Panc1 (cell line): ENCODE data around the gene SNX24. TPM values are rescaled to one million over a fixed set of nuclear protein-coding genes. Genes with fewer than 3 reads are reported as not detected.
A peak's percentile ranks its signal among the peaks of the same experiment; 100 is the strongest.

ENCODE experiments used
- ATAC-seq: fragments of 200-7000 bp; cut with Tn5 transposase; 2 replicates; pipeline ENCODE4 v1.9.1; 2020; ENCODE audit warnings: mild to moderate bottlenecking, moderate library complexity
- BruUV-seq: library from RNA; stranded (reverse); fragments of 400-500 nt; replicated peaks from 2 replicates; lab custom pipeline; 2021; lab: Mats Ljungman, UMichigan
- CTCF ChIA-PET: fragments of 300-600 bp; sonication (Branson Sonifier 250); formaldehyde crosslinking; loops from one replicate; lab custom pipeline; 2022; ENCODE audit warnings: antibody characterized with exemption; lab: Charles Lee
- POLR2A ChIA-PET: fragments of 300-600 bp; sonication (Branson Sonifier 250); formaldehyde crosslinking; loops from one replicate; lab custom pipeline; 2022; ENCODE audit warnings: antibody characterized with exemption; lab: Charles Lee
- DNase-seq: peaks from one replicate; pipeline ENCODE4 v3.0.0-alpha.2; 2010; ENCODE audit warnings: low read depth, low spot score
- H3K27ac ChIP-seq: 2 replicates; pipeline ENCODE4 v1.5.1; 2011; ENCODE audit warnings: mild to moderate bottlenecking, low read length, inconsistent platforms
- H3K27me3 ChIP-seq: fragments of 200-500 bp; sonication (Bioruptor generic); 2 replicates; pipeline ENCODE4 v1.6.0; 2014; ENCODE audit warnings: low read length, inconsistent platforms; ENCODE audit not compliant: control insufficient read depth, insufficient read depth
- H3K36me3 ChIP-seq: fragments of 200-500 bp; sonication (Bioruptor generic); 2 replicates; pipeline ENCODE4 v1.5.1; 2014; ENCODE audit warnings: inconsistent platforms, mild to moderate bottlenecking, low read length, moderate library complexity; ENCODE audit not compliant: control insufficient read depth, insufficient read depth
- H3K4me1 ChIP-seq: 2 replicates; pipeline ENCODE4 v1.5.1; 2011; ENCODE audit warnings: inconsistent platforms, mild to moderate bottlenecking, low read length, moderate library complexity; ENCODE audit not compliant: control insufficient read depth, insufficient read depth
- H3K4me3 ChIP-seq, 2 experiments: 2 replicates each; pipeline ENCODE4 v1.5.1; 2011 to 2012; ENCODE audit warnings: low read depth in 2 of 2, low read length in 2 of 2, mild to moderate bottlenecking in 2 of 2, inconsistent platforms in 1 of 2, moderate library complexity in 1 of 2
- H3K9me3 ChIP-seq: fragments of 200-500 bp; sonication (Bioruptor generic); 2 replicates; pipeline ENCODE4 v1.5.1; 2014; ENCODE audit warnings: low read depth, mild to moderate bottlenecking, inconsistent platforms, low read length, moderate library complexity; ENCODE audit not compliant: control insufficient read depth, insufficient read depth
- POLR2AphosphoS5 ChIP-seq: IDR thresholded peaks from 2 replicates; pipeline ENCODE4 v1.6.1; 2012; ENCODE audit warnings: mild to moderate bottlenecking, low read depth, low read length, moderate library complexity
- REST ChIP-seq, 2 experiments: IDR thresholded peaks; 2 replicates each; pipeline ENCODE4 v1.6.1; 2011 to 2012; ENCODE audit warnings: low read depth in 2 of 2, control low read depth in 1 of 2, low read length in 1 of 2, mild to moderate bottlenecking in 1 of 2, moderate library complexity in 1 of 2; ENCODE audit not compliant: insufficient read depth in 1 of 2
- SIN3A ChIP-seq: IDR thresholded peaks from 2 replicates; pipeline ENCODE4 v1.6.1; 2012; ENCODE audit warnings: low read depth, mild to moderate bottlenecking, low read length, moderate library complexity, borderline replicate concordance; ENCODE audit not compliant: insufficient read depth
- TCF7L2 ChIP-seq: IDR thresholded peaks from 2 replicates; pipeline ENCODE4 v1.6.1; 2011; ENCODE audit warnings: mild to moderate bottlenecking, low read depth, low read length, inconsistent platforms
- in situ Hi-C: cut with HindIII; loops from 2 replicates; pipeline ENCODE4 v1.10.0; 2016; ENCODE audit warnings: low sequenced_read_pairs, low pct_unique_long_range_greater_than_20kb
- intact Hi-C: fragments of 100-400 bp; cut with micrococcal nuclease; formaldehyde crosslinking; loops from one replicate; pipeline ENCODE4 v1.10.0; 2022; ENCODE audit not compliant: unreplicated experiment
- total RNA-seq: library from RNA; stranded (reverse); gene quantifications from one replicate; pipeline ENCODE4 v1.2.1, GENCODE V29; 2021; ENCODE audit not compliant: unreplicated experiment
- TF ChIP-seq, protein P1 (sequence below): fragments of 450-650 bp; IDR thresholded peaks from 2 replicates; pipeline ENCODE4 v1.5.1; 2017; ENCODE audit warnings: mild to moderate bottlenecking

SNX24 gene
- total RNA-seq, 1 experiment from 2014 or later, result 32.8 TPM

- intact Hi-C loops, result loop anchor here (10.0 kb wide), 1 partner anchor 485 kb away; no protein-coding TSS in a partner anchor
- in situ Hi-C loops, result no loop called here
- Histone ChIP-seq H3K36me3 (no peaks in the 10 kb centered on the region; the same call in 1 of the 2 replicates), H3K4me1 (no peaks in the 10 kb centered on the region), H3K27me3 (no peaks in the 10 kb centered on the region), H3K4me3 (no peak overlapping the region), H3K9me3 (no peaks in the 10 kb centered on the region), H3K27ac (no peak overlapping the region)
- BruUV-seq, result no TSS peak
- ATAC-seq, result peak; percentile 78
- POLR2A ChIA-PET, result no interaction called here
- peak; percentile 17 for DNase-seq
- CTCF ChIA-PET, result no interaction called here
- TF ChIP-seq SIN3A, result no peak
- no peak for TF ChIP-seq POLR2AphosphoS5
- TF ChIP-seq, protein P1, sequence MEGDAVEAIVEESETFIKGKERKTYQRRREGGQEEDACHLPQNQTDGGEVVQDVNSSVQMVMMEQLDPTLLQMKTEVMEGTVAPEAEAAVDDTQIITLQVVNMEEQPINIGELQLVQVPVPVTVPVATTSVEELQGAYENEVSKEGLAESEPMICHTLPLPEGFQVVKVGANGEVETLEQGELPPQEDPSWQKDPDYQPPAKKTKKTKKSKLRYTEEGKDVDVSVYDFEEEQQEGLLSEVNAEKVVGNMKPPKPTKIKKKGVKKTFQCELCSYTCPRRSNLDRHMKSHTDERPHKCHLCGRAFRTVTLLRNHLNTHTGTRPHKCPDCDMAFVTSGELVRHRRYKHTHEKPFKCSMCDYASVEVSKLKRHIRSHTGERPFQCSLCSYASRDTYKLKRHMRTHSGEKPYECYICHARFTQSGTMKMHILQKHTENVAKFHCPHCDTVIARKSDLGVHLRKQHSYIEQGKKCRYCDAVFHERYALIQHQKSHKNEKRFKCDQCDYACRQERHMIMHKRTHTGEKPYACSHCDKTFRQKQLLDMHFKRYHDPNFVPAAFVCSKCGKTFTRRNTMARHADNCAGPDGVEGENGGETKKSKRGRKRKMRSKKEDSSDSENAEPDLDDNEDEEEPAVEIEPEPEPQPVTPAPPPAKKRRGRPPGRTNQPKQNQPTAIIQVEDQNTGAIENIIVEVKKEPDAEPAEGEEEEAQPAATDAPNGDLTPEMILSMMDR, result peak; percentile 84
- no peak for TF ChIP-seq TCF7L2
- no peak for TF ChIP-seq REST (IDR thresholded peaks at IDR 0.05; ENCODE audit: insufficient read depth in 1 of 2, low read depth in 2 of 2, low read length in 1 of 2)
These were observed 154.6 kb downstream of the SNX24 start for GRCh38 chr5:122999947-123000563.

- CTCF ChIA-PET, result no interaction called here
- intact Hi-C loops, result loop anchor here (10.0 kb wide), 1 partner anchor 486 kb away; no protein-coding TSS in a partner anchor
These were observed 155.3 kb downstream of the SNX24 start for GRCh38 chr5:123000731-123001130.

More at GRCh38 chr5:123000731-123001130, 155.3 kb downstream of the SNX24 start:
- H3K27ac ChIP-seq, result no peak overlapping the region
- TF ChIP-seq SIN3A, result no peak
- TF ChIP-seq REST (IDR thresholded peaks at IDR 0.05; ENCODE audit: insufficient read depth in 1 of 2, low read depth in 2 of 2, low read length in 1 of 2), result no peak
- TF ChIP-seq, protein P1, result no peak
- no peak for TF ChIP-seq POLR2AphosphoS5
- TF ChIP-seq TCF7L2, result no peak
- no peak for DNase-seq
- in situ Hi-C loops, result no loop called here
- no peaks in the 10 kb centered on the region for H3K27me3 ChIP-seq
- H3K9me3 ChIP-seq, result no peaks in the 10 kb centered on the region
- no peaks in the 10 kb centered on the region for H3K4me1 ChIP-seq
- POLR2A ChIA-PET, result no interaction called here
- H3K4me3 ChIP-seq, result no peak overlapping the region
- BruUV-seq, result no TSS peak
- H3K36me3 ChIP-seq, result no peaks in the 10 kb centered on the region; the same call in 1 of the 2 replicates
- ATAC-seq, result no peak
